NCI-H1048 (cell line): Measurements from ENCODE around the gene CAMKMT.
"Not testable (repeated sequence)": the region's sequence is repeated elsewhere in the genome, so short reads cannot be mapped to it uniquely, and the experiment has no call there.

Experiments used
- DNase-seq: peaks from one replicate; lab custom pipeline; 2025; lab: John Stamatoyannopoulos, UW

CAMKMT gene

GRCh38 chr2:44550561-44550960 is 188.8 kb downstream of the CAMKMT start:
- no peak for DNase-seq

GRCh38 chr2:44551497-44551896 is 189.8 kb downstream of the CAMKMT start:
- DNase-seq, result no peak

- DNase-seq, result no peak
These were observed 191.7 kb downstream of the CAMKMT start for GRCh38 chr2:44553456-44553855.

DNA sequence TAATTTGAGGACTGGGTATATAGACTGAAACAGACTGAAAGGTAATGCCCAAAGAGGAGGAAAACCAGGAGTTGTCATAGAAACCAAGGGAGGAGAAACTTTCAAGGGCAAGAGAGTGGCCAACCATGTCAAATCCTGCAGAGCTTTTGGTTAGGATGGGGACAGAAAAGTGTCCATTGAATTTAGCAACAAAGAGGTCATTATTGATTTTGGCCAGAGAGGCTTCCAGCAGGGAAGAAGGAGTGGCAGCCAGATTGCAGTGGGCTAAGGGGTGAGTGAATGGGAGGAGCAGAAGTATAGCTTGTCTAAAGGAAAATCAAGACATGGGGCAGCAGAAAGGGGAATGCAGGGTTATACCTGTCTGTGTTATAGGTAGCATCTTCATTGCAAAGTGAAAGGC is 194.0 kb downstream of the CAMKMT start:
- no peak for DNase-seq

- no peak for DNase-seq
These were observed 197.4 kb downstream of the CAMKMT start for GRCh38 chr2:44559108-44559507.

- no peak for DNase-seq
These were observed 198.6 kb downstream of the CAMKMT start for GRCh38 chr2:44560352-44560751.

GRCh38 chr2:44560941-44561340 is 199.2 kb downstream of the CAMKMT start:
- no peak for DNase-seq

GRCh38 chr2:44562737-44563136 is 201.0 kb downstream of the CAMKMT start:
- DNase-seq, result no peak

GRCh38 chr2:44564752-44565151 is 203.0 kb downstream of the CAMKMT start:
- DNase-seq, result no peak

DNA sequence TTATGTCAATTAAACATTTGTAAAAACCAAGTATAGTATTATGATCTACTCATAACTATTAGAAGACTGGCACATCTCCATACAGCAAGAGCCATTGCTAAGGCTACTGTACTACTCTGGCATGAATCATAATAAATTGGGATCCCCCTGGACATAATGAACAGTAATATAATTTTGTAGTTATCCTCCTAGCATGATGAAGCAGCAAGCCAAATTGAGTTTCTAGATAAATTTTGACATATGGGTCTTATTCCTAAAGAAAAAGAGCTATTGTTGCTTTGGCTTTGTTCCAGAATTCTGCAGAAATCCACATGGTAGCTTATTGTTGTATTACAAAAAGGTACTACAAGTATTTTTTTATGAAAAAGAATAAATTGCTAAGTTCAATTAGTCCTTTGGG is 204.3 kb downstream of the CAMKMT start:
- no peak for DNase-seq

DNA sequence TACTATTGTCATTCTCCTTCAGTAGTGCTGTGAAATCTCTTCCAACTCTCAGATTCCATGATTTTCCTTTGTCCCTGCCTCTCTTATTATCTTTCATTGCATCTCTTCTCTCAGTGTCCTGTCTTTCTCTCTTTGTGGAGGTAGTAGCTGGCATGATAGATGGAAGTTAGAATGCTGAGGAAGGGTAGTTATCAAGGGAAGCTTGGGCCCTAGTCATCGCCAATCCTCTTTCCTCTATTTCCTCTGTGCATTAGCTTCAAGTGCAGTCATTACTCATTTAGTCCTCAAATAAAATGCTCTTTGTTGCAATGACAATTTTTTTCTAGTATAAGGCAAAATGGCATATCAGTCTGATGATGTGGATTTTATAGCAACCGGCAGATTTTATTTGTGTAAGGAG is 207.7 kb downstream of the CAMKMT start:
- no peak for DNase-seq

DNA sequence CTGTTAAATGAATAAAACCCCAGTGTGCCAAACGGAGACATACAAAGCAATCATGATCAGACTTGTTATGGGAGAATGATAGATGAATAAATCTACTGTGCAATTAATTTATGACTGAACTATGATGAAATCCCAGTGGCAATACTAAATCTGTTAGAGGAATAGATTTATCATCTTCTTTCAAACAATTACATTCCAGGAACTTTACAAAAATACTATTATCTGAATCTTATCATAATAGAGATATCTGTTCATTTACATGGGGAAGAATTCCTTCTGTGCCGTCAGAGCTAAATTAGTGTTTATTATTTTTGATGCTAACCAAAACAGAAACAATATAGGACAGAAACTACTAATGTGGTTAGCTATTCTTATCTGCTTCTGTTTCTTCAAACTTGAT is 208.5 kb downstream of the CAMKMT start:
- DNase-seq, result no peak

GRCh38 chr2:44570777-44571176 is 209.0 kb downstream of the CAMKMT start:
- DNase-seq, result no peak

DNA sequence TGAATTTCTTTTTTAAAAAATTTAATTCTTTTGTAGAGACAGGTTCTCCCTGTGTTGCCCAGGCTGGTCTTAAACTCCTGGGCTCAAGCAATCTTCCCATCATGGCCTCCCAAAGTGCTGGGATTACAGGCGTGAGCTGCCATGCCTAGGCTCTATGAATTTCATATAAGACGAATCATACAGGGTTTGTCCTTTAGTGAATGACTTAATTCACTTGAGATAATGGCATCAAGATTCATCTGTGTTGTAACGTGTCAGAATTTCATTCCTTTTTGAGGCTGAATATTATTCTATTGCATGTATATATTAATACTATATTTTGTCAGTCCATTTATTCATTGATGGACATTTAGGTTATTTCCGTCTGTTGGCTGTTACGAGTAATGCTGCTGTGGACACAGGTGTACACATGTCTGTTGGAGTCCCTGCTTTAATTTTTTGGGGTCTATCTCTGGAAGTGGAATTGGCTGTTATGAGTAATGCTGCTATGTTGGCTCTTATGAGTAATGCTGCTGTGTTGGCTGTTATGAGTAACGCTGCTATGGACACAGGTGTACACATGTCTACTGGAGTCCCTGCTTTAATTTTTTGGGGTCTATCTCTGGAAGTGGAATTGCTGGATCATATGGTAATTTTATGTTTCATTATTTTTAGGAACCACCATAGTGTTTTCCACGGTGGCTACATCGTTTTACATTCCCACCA is 210.6 kb downstream of the CAMKMT start:
- DNase-seq, result no peak

- no peak for DNase-seq
These were observed 212.2 kb downstream of the CAMKMT start for GRCh38 chr2:44573996-44574395.

DNA sequence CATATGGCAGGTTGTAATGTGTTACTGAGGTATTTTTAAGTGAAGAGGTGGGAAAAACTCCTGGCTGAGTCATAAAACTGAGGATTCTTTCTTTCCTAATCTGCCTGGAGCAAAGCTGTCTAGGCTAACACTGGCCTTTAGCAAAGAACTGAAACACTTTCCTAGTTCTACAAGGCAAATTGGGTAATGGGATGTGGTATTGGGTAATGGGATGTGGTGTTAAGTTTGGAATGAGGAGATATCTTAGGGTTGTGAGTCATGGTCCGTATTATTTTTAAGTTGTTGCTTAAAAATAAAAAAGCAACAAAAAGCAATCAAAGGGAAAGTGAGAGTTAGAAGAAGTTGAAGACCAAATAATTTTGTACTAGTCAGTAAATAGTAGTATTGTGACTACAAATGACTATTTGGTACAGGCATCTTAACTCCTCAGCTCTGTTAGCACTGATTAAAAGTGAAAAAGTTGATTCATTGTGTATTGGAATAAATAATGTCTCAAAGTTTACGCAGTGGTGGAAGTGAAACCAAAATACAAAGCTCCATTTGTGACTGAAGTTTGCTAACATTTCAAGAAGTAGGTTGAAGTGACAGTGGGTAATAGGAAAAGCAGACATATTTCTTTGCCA is 216.8 kb downstream of the CAMKMT start:
- no peak for DNase-seq

- DNase-seq, result no peak
These were observed 217.5 kb downstream of the CAMKMT start for GRCh38 chr2:44579115-44579836.

GRCh38 chr2:44579837-44580230 is 218.1 kb downstream of the CAMKMT start:
- DNase-seq, result no peak

GRCh38 chr2:44580875-44581515 is 219.2 kb downstream of the CAMKMT start:
- no peak for DNase-seq

- no peak for DNase-seq
These were observed 220.7 kb downstream of the CAMKMT start for GRCh38 chr2:44582363-44583008.

DNA sequence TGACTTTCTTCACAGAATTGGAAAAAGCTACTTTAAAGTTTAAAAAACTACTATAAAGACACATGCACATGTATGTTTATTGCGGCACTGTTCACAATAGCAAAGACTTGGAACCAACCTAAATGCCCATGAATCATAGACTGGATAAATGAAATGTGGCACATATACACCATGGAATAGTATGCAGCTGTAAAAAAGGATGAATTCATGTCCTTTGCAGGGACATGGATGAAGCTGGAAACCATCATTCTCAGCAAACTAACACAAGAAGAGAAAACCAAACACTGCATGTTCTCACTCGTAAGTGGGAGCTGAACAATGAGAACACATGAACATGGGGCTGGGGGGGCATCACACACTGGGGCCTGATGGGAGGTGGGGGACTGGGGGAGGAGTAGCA is 233.9 kb downstream of the CAMKMT start:
- DNase-seq, result not testable (repeated sequence)
